K562 (cell line): Measurements from ENCODE around the gene FARSB. TPM values are rescaled to one million over a fixed set of nuclear protein-coding genes. Genes with fewer than 3 reads are reported as not detected.

ENCODE experiments used
- ATAC-seq: fragments of 200-7000 bp; cut with Tn5 transposase; 3 replicates; pipeline ENCODE4 v1.9.1; 2020; ENCODE audit warnings: moderate library complexity
- BruUV-seq: library from RNA; stranded (reverse); fragments of 400-500 nt; replicated peaks from 2 replicates; lab custom pipeline; 2021; lab: Mats Ljungman, UMichigan
- CTCF ChIA-PET: fragments of 300-600 bp; formaldehyde crosslinking; extraction: SDS; loops from one replicate; lab custom pipeline; 2021; ENCODE audit warnings: low intra/inter-chr PET ratio; lab: Yijun Ruan, JAX
- POLR2A ChIA-PET: fragments of 300-600, 350-650 bp; sonication (Branson Sonifier 250); formaldehyde crosslinking; extraction: SDS; loops from one replicate; lab custom pipeline; 2021; ENCODE audit warnings: antibody characterized with exemption, inconsistent platforms; lab: Yijun Ruan, JAX
- DNase-seq, 4 experiments: peaks; one replicate each; pipeline versions ENCODE4 v3.0.0 to v3.0.0-alpha.2; 2011 to 2018; ENCODE audit warnings: low spot score in 3 of 4, mixed read lengths in 3 of 4; ENCODE audit errors: extremely low read depth in 1 of 4
- FAIRE-seq: peaks from 2 replicates; lab custom pipeline; 2011; peaks lifted over from hg19 to GRCh38; lab: Jason Lieb, UNC
- H2AFZ ChIP-seq: 2 replicates; pipeline ENCODE4 v1.6.0; 2011; ENCODE audit warnings: low read depth, low read length, control low read depth, inconsistent platforms
- H3K27ac ChIP-seq: fragments of 200-600 bp; 3 replicates; pipeline ENCODE4 v1.8.0; 2011; ENCODE audit warnings: low read depth, mild to moderate bottlenecking, control low read depth, inconsistent platforms, low read length, moderate library complexity, mixed read lengths; ENCODE audit errors: extremely low read depth
- H3K27me3 ChIP-seq, 2 experiments: fragments of 300-600 bp in 1 of 2; 2 replicates in 1 of 2; 3 replicates in 1 of 2; pipeline versions ENCODE4 v1.6.0 to v1.8.0; 2011; ENCODE audit warnings: inconsistent platforms in 2 of 2, low read length in 2 of 2, mild to moderate bottlenecking in 1 of 2, mixed read lengths in 1 of 2, moderate library complexity in 1 of 2; ENCODE audit not compliant: control insufficient read depth in 2 of 2, insufficient read depth in 2 of 2
- H3K36me3 ChIP-seq: fragments of 300-600 bp; 3 replicates; pipeline ENCODE4 v1.8.0; 2011; ENCODE audit warnings: mild to moderate bottlenecking, low read length, inconsistent platforms; ENCODE audit not compliant: control insufficient read depth, insufficient read depth
- H3K4me1 ChIP-seq, 2 experiments: fragments of 200-600 bp in 1 of 2; replicated peaks in 1 of 2; 2 replicates in 1 of 2; 3 replicates in 1 of 2; pipeline versions ENCODE4 v1.5.1 to v1.8.0; 2011; ENCODE audit warnings: inconsistent platforms in 2 of 2, low read length in 2 of 2, mild to moderate bottlenecking in 1 of 2, mixed read lengths in 1 of 2, moderate library complexity in 1 of 2; ENCODE audit not compliant: control insufficient read depth in 2 of 2, insufficient read depth in 2 of 2
- H3K4me2 ChIP-seq: 2 replicates; pipeline ENCODE4 v1.6.1; 2011; ENCODE audit warnings: low read length, control low read depth, inconsistent platforms, mixed read lengths; ENCODE audit not compliant: insufficient read depth
- H3K4me3 ChIP-seq: fragments of 200-600 bp; sonication (generic), shearing (Covaris generic); 2 replicates; pipeline ENCODE4 v1.5.1; 2016; ENCODE audit warnings: control low read depth, inconsistent platforms
- H3K79me2 ChIP-seq: fragments of 200-600 bp; 3 replicates; pipeline ENCODE4 v1.8.0; 2011; ENCODE audit warnings: low read length, inconsistent platforms; ENCODE audit not compliant: control insufficient read depth, insufficient read depth
- H3K9ac ChIP-seq, 2 experiments: 2 replicates each; pipeline versions ENCODE4 v1.6.0 to v1.6.1; 2011; ENCODE audit warnings: low read depth in 2 of 2, low read length in 2 of 2, control low read depth in 1 of 2, inconsistent platforms in 1 of 2, mild to moderate bottlenecking in 1 of 2, mixed read lengths in 1 of 2; ENCODE audit not compliant: insufficient read depth in 1 of 2
- H3K9me1 ChIP-seq: one replicate; pipeline ENCODE4 v1.6.0; 2011; ENCODE audit warnings: inconsistent platforms, mild to moderate bottlenecking, low read length, moderate library complexity; ENCODE audit not compliant: control insufficient read depth, insufficient read depth
- H3K9me3 ChIP-seq: replicated peaks from 2 replicates; pipeline ENCODE4 v1.5.1; 2011; ENCODE audit warnings: low read depth, low read length, inconsistent platforms; ENCODE audit not compliant: control insufficient read depth, insufficient read depth
- H4K20me1 ChIP-seq: replicated peaks from 2 replicates; pipeline ENCODE4 v1.6.1; 2011; ENCODE audit warnings: low read length, inconsistent platforms, mixed read lengths; ENCODE audit not compliant: control insufficient read depth, insufficient read depth
- BCOR ChIP-seq: fragments of 450-650 bp; IDR thresholded peaks from 2 replicates; pipeline ENCODE4 v1.6.1; 2016
- FOXK1 ChIP-seq: sonication (generic); formaldehyde crosslinking; IDR thresholded peaks from 2 replicates; pipeline ENCODE4 v1.8.0; 2022; ENCODE audit warnings: missing genetic modification reagents, mild to moderate bottlenecking, borderline replicate concordance
- GABPB1 ChIP-seq: sonication (generic); formaldehyde crosslinking; IDR thresholded peaks from 2 replicates; pipeline ENCODE4 v1.8.0; 2022; ENCODE audit warnings: mild to moderate bottlenecking, missing genetic modification reagents
- HDAC2 ChIP-seq: fragments of 450-650 bp; IDR thresholded peaks from 2 replicates; pipeline ENCODE4 v1.6.1; 2016; ENCODE audit warnings: mild to moderate bottlenecking
- JUNB ChIP-seq: fragments of 450-650 bp; formaldehyde crosslinking; conservative IDR thresholded peaks from 2 replicates; pipeline ENCODE4 v1.4.0; 2020; ENCODE audit warnings: mild to moderate bottlenecking
- KDM1A ChIP-seq, 2 experiments: fragments of 450-650 bp; IDR thresholded peaks; 2 replicates each; pipeline ENCODE4 v1.6.1; 2016; ENCODE audit warnings: mild to moderate bottlenecking in 2 of 2
- MTA3 ChIP-seq: fragments of 450-650 bp; formaldehyde crosslinking; IDR thresholded peaks from 2 replicates; pipeline ENCODE4 v1.6.1; 2017; ENCODE audit warnings: mild to moderate bottlenecking, borderline replicate concordance
- PHF21A ChIP-seq: fragments of 450-650 bp; IDR thresholded peaks from 2 replicates; pipeline ENCODE4 v1.6.1; 2017; ENCODE audit warnings: low read depth, borderline replicate concordance
- RBM25 ChIP-seq: fragments of 200-400 bp; formaldehyde crosslinking; IDR thresholded peaks from 2 replicates; pipeline ENCODE4 v1.6.1; 2018; ENCODE audit warnings: low read length, low read depth, moderate library complexity; ENCODE audit not compliant: severe bottlenecking
- TCF7 ChIP-seq: sonication (generic); IDR thresholded peaks from 2 replicates; pipeline ENCODE4 v1.6.1; 2016; ENCODE audit warnings: antibody characterized with exemption, borderline replicate concordance
- TGIF2 ChIP-seq: sonication (generic); formaldehyde crosslinking; IDR thresholded peaks from 2 replicates; pipeline ENCODE4 v1.8.1; 2022; ENCODE audit warnings: mild to moderate bottlenecking, missing genetic modification reagents, moderate library complexity
- ZZZ3 ChIP-seq: fragments of 450-650 bp; IDR thresholded peaks from 2 replicates; pipeline ENCODE4 v1.6.1; 2016; ENCODE audit warnings: antibody characterized with exemption, mild to moderate bottlenecking, moderate library complexity
- WGBS: fragments of 100-300 bp; shearing (Covaris generic); methylation state at CpG from one replicate; pipeline ENCODE4 v1.1.6; 2016; ENCODE audit warnings: low coverage, mixed read lengths; ENCODE audit not compliant: insufficient coverage; ENCODE audit errors: missing lambda C conversion rate; 5-methylcytosine and 5-hydroxymethylcytosine counted together
- in situ Hi-C: fragments of 300-500 bp; cut with MboI; formaldehyde crosslinking; loops from 4 replicates; pipeline ENCODE4 v1.15.0; 2018; ENCODE audit warnings: inconsistent platforms, mixed read lengths
- intact Hi-C: fragments of 100-400 bp; cut with micrococcal nuclease; formaldehyde crosslinking; loops from 2 replicates; pipeline ENCODE4 v1.14.2; 2022
- polyA plus RNA-seq, 8 experiments: library from polyadenylated mRNA; depleted of rRNA in 4 of 8; stranded (reverse) in 5 of 8; unstranded in 3 of 8; fragments of >200 nt; fragmentation: Nextera tagmentation in 2 of 8; fragmentation: Illumina TruSeq in 1 of 8; extraction: Ambion mirVana in 2 of 8; extraction: Trizol in 1 of 8; gene quantifications; 2 replicates each; pipeline versions ENCODE4 v1.2.1 to v1.2.3, GENCODE V29; 2011 to 2014; ENCODE audit warnings: inconsistent platforms in 1 of 8, missing spikeins in 1 of 8
- total RNA-seq, 7 experiments: library from RNA; depleted of rRNA in 6 of 7; stranded (reverse); fragments of >200 nt in 6 of 7; fragmentation: Illumina TruSeq in 2 of 7; extraction: Trizol in 2 of 7; gene quantifications; 2 replicates each; pipeline versions ENCODE4 v1.2.1 to v1.2.3, GENCODE V29; 2011 to 2021; ENCODE audit warnings: low replicate concordance in 1 of 7
- TF ChIP-seq, protein P1 (sequence below): sonication (generic); formaldehyde crosslinking; IDR thresholded peaks from 2 replicates; pipeline ENCODE4 v1.8.1; 2023; ENCODE audit warnings: mild to moderate bottlenecking, missing genetic modification reagents, moderate library complexity

The FARSB gene
- total and polyA plus RNA-seq, 9 of the 15 experiments (the other 6 are each of a cell fraction or from before 2014, with no cell fraction given) = 26.6 to 171 (median 55.7) TPM

DNA sequence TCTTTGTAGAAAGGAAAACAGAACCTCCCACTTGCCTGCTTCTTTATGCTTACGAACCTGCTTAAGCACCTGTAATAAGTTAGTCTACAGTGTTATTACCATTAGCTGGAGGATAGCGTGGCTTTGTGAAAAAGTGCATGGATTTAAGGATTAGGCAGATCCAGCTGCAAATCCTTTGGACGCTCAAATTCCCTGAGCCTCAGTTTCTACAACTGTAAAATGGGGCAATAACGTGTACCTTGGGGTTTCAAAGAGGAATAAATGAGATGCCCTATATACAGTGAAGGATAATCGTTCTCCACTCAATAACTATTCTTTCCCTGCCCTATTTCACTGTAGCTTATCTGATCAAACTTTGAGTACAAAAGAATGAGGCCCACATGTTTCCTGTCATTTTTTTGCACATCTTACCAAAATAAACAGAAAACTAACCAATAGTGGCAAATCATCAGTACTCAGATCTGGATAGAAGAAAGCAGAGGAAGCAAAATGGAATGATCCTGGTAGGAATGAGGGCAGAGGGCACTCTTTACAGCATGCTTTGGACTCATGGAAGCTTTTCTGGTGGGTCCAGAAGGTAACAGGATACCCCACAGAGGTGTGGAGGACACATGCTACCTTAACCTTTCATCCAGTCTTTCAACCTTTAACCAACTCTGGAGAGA lies 30.3 kb upstream of the FARSB start:
- no peak overlapping the region for H3K9ac ChIP-seq
- WGBS = 15% methylated on average over 5 of the region's 5 CpGs
- H3K9me1 ChIP-seq = no peaks in the 10 kb centered on the region
- peaks cover 0 to 4% of the 10 kb centered on the region in 2 experiments; a peak in 1 of 5 replicates for H3K4me1 ChIP-seq
- in situ Hi-C loops (no loop called here), intact Hi-C loops (no loop called here)
- FAIRE-seq = no peak
- H3K4me3 ChIP-seq = no peak overlapping the region
- H2AFZ ChIP-seq = no peak overlapping the region
- H3K79me2 ChIP-seq = no peaks in the 10 kb centered on the region
- no peaks in the 10 kb centered on the region for H4K20me1 ChIP-seq
- BruUV-seq = no TSS peak
- no peak overlapping the region for H3K27ac ChIP-seq
- H3K4me2 ChIP-seq = no peak overlapping the region
- no peak for ATAC-seq
- CTCF ChIA-PET = no interaction called here
- POLR2A ChIA-PET = interaction anchor here (0.7 to 0.8 kb wide), 3 partner anchors 16 to 45 kb away, joined by 3 to 5 read pairs (median 3); no protein-coding TSS in a partner anchor
- H3K36me3 ChIP-seq = no peaks in the 10 kb centered on the region
- DNase-seq = no peak
- peaks cover 0 to 6% of the 10 kb centered on the region in 2 experiments; a peak in 2 of 5 replicates for H3K27me3 ChIP-seq
- TF ChIP-seq, protein P1, sequence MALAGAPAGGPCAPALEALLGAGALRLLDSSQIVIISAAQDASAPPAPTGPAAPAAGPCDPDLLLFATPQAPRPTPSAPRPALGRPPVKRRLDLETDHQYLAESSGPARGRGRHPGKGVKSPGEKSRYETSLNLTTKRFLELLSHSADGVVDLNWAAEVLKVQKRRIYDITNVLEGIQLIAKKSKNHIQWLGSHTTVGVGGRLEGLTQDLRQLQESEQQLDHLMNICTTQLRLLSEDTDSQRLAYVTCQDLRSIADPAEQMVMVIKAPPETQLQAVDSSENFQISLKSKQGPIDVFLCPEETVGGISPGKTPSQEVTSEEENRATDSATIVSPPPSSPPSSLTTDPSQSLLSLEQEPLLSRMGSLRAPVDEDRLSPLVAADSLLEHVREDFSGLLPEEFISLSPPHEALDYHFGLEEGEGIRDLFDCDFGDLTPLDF = no peak
- TF ChIP-seq GABPB1 (no peak), RBM25 (peak; percentile 89), MTA3 (no peak), JUNB (no peak), FOXK1 (no peak), TGIF2 (CRISPR knock-in tag) (no peak), TCF7 (no peak), HDAC2 (peak; percentile 30; the same call in 1 of the 2 replicates), PHF21A (no peak), KDM1A (IDR thresholded peaks at IDR 0.05) (0 out of 4 replicates have a peak, but pooled peaks of 1 of the 2 experiments have one; percentile 19), ZZZ3 (no peak), BCOR (peak; percentile 42; the same call in 1 of the 2 replicates)
- no peaks in the 10 kb centered on the region for H3K9me3 ChIP-seq
